ENCODE results near the gene CDKAL1. TPM values are rescaled to one million over a fixed set of nuclear protein-coding genes. Genes with fewer than 3 reads are reported as not detected.

Gene CDKAL1
- total RNA-seq, 4 donors from 2014 or later: 13.5 to 21.2 (median 17.3) TPM

DNA sequence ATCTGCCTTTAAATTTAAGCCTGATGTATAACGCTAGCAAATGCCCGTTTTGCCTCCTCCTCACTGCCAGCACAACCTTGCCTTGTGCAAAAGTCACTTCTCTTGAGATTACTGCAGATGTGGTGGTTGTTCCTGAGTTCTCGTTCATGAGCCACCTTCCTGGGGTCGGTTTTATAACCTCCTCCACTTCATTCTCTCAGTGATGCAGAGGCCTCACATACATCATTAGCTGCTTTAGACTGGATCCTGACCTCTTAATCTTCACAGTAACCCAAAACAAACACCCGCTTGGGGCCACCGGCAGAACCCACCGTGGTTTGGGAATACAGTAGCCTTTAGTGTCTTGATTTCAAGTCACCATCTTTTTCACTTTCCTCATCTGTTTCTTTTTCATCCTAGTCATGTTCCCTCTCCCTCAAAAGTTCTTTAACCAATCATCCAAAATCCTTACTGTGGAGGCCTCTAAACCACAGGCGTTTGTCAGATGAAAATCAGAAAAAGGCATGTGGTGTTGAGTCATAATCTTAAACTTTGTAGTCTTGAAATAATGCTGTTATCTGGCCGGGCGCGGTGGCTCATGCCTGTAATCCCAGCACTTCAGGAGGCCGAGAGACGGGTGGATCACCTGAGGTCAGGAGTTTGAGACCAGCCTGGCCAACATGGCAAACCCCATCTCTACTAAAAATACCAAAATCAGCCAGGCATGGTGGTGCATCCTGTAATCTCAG lies 629.0 kb downstream of the CDKAL1 start:
- H3K4me1 ChIP-seq: no peaks in the 10 kb centered on the region
- TF ChIP-seq, protein P1, sequence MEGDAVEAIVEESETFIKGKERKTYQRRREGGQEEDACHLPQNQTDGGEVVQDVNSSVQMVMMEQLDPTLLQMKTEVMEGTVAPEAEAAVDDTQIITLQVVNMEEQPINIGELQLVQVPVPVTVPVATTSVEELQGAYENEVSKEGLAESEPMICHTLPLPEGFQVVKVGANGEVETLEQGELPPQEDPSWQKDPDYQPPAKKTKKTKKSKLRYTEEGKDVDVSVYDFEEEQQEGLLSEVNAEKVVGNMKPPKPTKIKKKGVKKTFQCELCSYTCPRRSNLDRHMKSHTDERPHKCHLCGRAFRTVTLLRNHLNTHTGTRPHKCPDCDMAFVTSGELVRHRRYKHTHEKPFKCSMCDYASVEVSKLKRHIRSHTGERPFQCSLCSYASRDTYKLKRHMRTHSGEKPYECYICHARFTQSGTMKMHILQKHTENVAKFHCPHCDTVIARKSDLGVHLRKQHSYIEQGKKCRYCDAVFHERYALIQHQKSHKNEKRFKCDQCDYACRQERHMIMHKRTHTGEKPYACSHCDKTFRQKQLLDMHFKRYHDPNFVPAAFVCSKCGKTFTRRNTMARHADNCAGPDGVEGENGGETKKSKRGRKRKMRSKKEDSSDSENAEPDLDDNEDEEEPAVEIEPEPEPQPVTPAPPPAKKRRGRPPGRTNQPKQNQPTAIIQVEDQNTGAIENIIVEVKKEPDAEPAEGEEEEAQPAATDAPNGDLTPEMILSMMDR (IDR thresholded peaks at IDR 0.05): no peak
- no peak for TF ChIP-seq EP300 (IDR thresholded peaks at IDR 0.05)
- no peak for TF ChIP-seq POLR2A (IDR thresholded peaks at IDR 0.05)
- WGBS, 2 donors: 87 to 92% methylated on average over 13 of the region's 13 CpGs
- H3K27ac ChIP-seq: no peak overlapping the region
- no peaks in the 10 kb centered on the region for H3K27me3 ChIP-seq
- no peaks in the 10 kb centered on the region for H3K9me3 ChIP-seq
- DNase-seq (ENCODE audit: low spot score in 2 of 2): no peak
- H3K36me3 ChIP-seq: no peaks in the 10 kb centered on the region
- H3K4me3 ChIP-seq: no peak overlapping the region

DNA sequence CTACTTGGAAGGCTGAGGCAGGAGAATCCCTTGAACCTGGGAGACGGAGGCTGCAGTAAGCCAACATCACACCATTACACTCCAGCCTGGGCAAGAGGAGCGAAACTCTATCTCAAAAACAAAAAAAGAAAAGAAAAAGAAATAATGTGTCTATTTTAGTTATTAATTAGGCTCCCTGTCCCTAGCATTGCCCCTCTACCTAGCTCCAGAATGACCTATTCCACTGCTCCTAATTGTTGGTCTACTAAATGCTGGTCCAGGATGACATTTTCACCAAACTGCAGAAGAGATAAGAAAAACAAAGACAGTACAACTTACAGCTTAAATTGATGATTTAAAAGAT lies 629.6 kb downstream of the CDKAL1 start:
- Histone ChIP-seq H3K4me1 (no peaks in the 10 kb centered on the region), H3K36me3 (no peaks in the 10 kb centered on the region), H3K9me3 (no peaks in the 10 kb centered on the region), H3K27ac (no peak overlapping the region), H3K4me3 (no peak overlapping the region), H3K27me3 (no peaks in the 10 kb centered on the region)
- DNase-seq (ENCODE audit: low spot score in 2 of 2): no peak
- 97 to 100% methylated on average over 2 of the region's 2 CpGs for whole genome bisulfite sequencing, 2 donors
- TF ChIP-seq POLR2A (IDR thresholded peaks at IDR 0.05) (no peak), EP300 (IDR thresholded peaks at IDR 0.05) (no peak)
- TF ChIP-seq, protein P1 (IDR thresholded peaks at IDR 0.05): no peak

DNA sequence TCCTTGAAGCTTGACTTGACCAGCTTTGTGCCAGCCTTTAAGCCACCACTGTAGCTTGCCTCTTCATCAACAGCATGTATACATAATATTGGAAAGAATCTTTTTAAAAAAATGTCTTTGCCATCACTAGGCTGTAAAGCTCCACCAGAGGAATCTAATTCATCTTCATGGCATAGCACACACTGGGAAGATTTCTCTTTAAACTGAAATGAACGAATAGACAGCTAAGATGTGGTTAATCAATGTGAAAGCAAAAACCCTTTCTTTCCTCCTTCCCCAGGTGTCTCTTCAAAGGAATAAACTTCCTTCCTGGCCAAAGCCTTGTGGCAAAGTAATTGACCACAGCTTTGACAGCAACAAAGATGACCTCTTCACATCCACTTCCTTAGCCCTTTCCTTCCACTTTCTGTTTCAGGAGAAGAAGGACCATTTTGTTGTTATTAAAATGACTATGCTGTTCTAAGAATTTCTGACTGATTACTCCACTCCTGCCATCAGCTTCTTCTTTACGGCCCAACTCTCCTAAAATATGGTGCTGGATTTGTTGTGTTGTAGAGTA lies 630.6 kb downstream of the CDKAL1 start:
- DNase-seq (ENCODE audit: low spot score in 2 of 2): no peak
- Histone ChIP-seq H3K4me1 (no peaks in the 10 kb centered on the region), H3K9me3 (no peaks in the 10 kb centered on the region), H3K27ac (no peak overlapping the region), H3K27me3 (no peaks in the 10 kb centered on the region), H3K4me3 (no peak overlapping the region), H3K36me3 (no peaks in the 10 kb centered on the region)
- TF ChIP-seq, protein P1 (IDR thresholded peaks at IDR 0.05): no peak
- TF ChIP-seq POLR2A (IDR thresholded peaks at IDR 0.05): no peak
- no peak for TF ChIP-seq EP300 (IDR thresholded peaks at IDR 0.05)
- 19 to 28% methylated on average over 2 of the region's 2 CpGs for WGBS, 2 donors

DNA sequence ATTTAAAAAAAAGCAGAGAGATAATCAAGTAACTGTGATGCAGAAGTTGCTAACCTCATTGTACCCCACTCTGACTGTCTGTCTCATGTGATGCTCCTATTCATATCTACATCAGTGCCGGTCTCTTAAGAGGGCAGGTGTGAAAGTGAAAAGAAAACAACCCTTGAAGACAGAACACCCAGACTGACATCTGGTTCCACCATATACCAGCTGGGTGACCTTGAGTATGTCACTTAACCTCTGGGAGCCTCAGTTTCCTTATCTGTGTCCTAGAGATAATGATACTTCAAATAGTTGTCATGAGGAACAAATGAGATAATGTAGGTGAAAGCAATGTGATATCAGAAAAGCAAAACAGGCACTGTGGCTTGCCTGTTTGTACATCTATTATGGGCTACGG lies 632.5 kb downstream of the CDKAL1 start:
- no peak for DNase-seq (ENCODE audit: low spot score in 2 of 2)
- TF ChIP-seq EP300 (IDR thresholded peaks at IDR 0.05) (no peak), POLR2A (IDR thresholded peaks at IDR 0.05) (no peak)
- TF ChIP-seq, protein P1 (IDR thresholded peaks at IDR 0.05): no peak
- H3K27ac ChIP-seq: no peak overlapping the region
- H3K9me3 ChIP-seq: no peaks in the 10 kb centered on the region
- no peaks in the 10 kb centered on the region for H3K36me3 ChIP-seq
- 96% methylated on average over 2 of the region's 2 CpGs for WGBS, 2 donors
- H3K27me3 ChIP-seq: no peaks in the 10 kb centered on the region
- no peak overlapping the region for H3K4me3 ChIP-seq
- H3K4me1 ChIP-seq: no peaks in the 10 kb centered on the region

DNA sequence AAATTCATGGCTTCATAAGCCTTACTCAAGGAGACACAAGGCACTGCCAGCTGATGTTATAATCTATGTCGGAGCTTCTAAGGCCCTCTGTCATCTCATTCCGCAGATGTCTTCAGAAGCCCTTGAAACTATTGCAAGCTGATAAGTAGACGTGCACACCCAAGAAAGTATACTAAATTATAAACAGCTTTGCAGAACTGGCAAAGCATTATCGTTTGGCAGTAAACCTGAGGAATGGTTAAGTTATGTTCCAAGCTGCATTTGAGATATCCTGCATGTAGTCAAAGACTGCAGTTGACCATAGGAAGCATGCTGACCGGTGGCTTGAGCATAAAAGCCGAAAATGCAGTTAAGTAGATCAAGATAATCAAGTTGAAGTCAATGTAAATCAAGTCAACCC lies 633.5 kb downstream of the CDKAL1 start:
- no peaks in the 10 kb centered on the region for H3K4me1 ChIP-seq
- H3K27me3 ChIP-seq: no peaks in the 10 kb centered on the region
- no peak for DNase-seq (ENCODE audit: low spot score in 2 of 2)
- no peaks in the 10 kb centered on the region for H3K36me3 ChIP-seq
- H3K27ac ChIP-seq: no peak overlapping the region
- H3K4me3 ChIP-seq: no peak overlapping the region
- no peaks in the 10 kb centered on the region for H3K9me3 ChIP-seq
- WGBS, 2 donors: 93 to 95% methylated on average over 6 of the region's 6 CpGs
- TF ChIP-seq EP300 (IDR thresholded peaks at IDR 0.05): no peak
- TF ChIP-seq, protein P1 (IDR thresholded peaks at IDR 0.05): no peak
- TF ChIP-seq POLR2A (IDR thresholded peaks at IDR 0.05): no peak

Data from tibial nerve (tissue), 4 donors.